H1 (cell line): ENCODE measurements around the gene INAVA. TPM values are rescaled to one million over a fixed set of nuclear protein-coding genes. Genes with fewer than 3 reads are reported as not detected.

Experiments
- CTBP2 ChIP-seq: IDR thresholded peaks from 2 replicates; pipeline ENCODE4 v1.7.0; 2011; ENCODE audit warnings: borderline replicate concordance, mild to moderate bottlenecking, moderate library complexity, mixed read lengths, low read length; ENCODE audit not compliant: insufficient read depth, insufficient read length
- NANOG ChIP-seq: IDR thresholded peaks from 2 replicates; pipeline ENCODE4 v1.6.1; 2011; ENCODE audit warnings: low read length, low read depth, mild to moderate bottlenecking, inconsistent platforms; ENCODE audit not compliant: insufficient read depth, poor library complexity, severe bottlenecking
- SIX5 ChIP-seq: IDR thresholded peaks from 2 replicates; pipeline ENCODE4 v1.6.1; 2011; ENCODE audit warnings: mild to moderate bottlenecking, low read depth, low read length
- ZNF274 ChIP-seq: IDR thresholded peaks from 2 replicates; pipeline ENCODE4 v1.7.0; 2012; ENCODE audit warnings: low read length, borderline replicate concordance; ENCODE audit errors: extremely low read depth
- polyA plus RNA-seq, 7 experiments: library from polyadenylated mRNA; depleted of rRNA in 3 of 7; stranded (reverse) in 5 of 7; unstranded in 2 of 7; fragments of >200 nt in 5 of 7; fragments of 200-250 nt in 2 of 7; gene quantifications; 1 replicate in 5 of 7; 2 replicates in 1 of 7; 4 replicates in 1 of 7; pipeline versions ENCODE4 v1.2.1 to v1.2.3, GENCODE V29; 2011 to 2013; ENCODE audit warnings: missing spikeins in 2 of 7, mixed read lengths in 2 of 7
- total RNA-seq: library from RNA; stranded (reverse); fragmentation: NEBNext Ultra II Directional; extraction: Animal tissue kit (Norgen Biotek cat#: 25700); gene quantifications from 2 replicates; pipeline ENCODE4 v1.2.1, GENCODE V29; 2021

The INAVA gene
- total and polyA plus RNA-seq, 2 of the 8 experiments (the other 6 are each of a cell fraction or from before 2014, with no cell fraction given) = 46.8 to 49.3 TPM

- TF ChIP-seq ZNF274 (no peak), SIX5 (no peak), CTBP2 (no peak), NANOG (no peak)
Measured at GRCh38 chr1:200873671-200874397, 20.9 kb upstream of the INAVA start (continued).
